OCI-LY7 (cell line): ENCODE measurements around the gene PTCD1.

Experiments used
- EZH2phosphoT487 ChIP-seq: fragments of 200-600 bp; sonication (generic); IDR thresholded peaks from 2 replicates; pipeline ENCODE4 v1.6.1; 2018; ENCODE audit warnings: low read depth, borderline replicate concordance, mild to moderate bottlenecking, mixed run types, antibody characterized with exemption, low read length, moderate library complexity, mixed read lengths
- TF ChIP-seq, protein P1 (sequence below): fragments of 200-600 bp; sonication (generic); conservative IDR thresholded peaks from 2 replicates; pipeline ENCODE4 v1.5.1; 2014; ENCODE audit warnings: mild to moderate bottlenecking, antibody characterized with exemption, low read length, moderate library complexity, mixed read lengths

DNA sequence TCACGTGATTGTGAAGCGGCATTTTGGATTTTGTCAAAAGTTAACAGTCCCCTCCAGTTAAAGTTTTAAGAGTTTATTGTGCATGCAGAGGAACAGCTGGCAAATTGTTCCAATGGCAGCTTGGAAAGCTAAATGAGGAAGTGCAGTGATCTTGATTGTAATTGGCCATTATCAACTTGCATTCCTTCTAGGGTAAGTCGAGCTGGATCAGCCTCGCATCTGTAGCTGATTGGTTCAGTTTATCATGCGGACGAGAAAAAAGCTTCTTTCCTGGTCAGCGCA, 34.7 kb upstream of the PTCD1 start:
- TF ChIP-seq EZH2phosphoT487: no peak
- TF ChIP-seq, protein P1, sequence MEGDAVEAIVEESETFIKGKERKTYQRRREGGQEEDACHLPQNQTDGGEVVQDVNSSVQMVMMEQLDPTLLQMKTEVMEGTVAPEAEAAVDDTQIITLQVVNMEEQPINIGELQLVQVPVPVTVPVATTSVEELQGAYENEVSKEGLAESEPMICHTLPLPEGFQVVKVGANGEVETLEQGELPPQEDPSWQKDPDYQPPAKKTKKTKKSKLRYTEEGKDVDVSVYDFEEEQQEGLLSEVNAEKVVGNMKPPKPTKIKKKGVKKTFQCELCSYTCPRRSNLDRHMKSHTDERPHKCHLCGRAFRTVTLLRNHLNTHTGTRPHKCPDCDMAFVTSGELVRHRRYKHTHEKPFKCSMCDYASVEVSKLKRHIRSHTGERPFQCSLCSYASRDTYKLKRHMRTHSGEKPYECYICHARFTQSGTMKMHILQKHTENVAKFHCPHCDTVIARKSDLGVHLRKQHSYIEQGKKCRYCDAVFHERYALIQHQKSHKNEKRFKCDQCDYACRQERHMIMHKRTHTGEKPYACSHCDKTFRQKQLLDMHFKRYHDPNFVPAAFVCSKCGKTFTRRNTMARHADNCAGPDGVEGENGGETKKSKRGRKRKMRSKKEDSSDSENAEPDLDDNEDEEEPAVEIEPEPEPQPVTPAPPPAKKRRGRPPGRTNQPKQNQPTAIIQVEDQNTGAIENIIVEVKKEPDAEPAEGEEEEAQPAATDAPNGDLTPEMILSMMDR: no peak
